ENCODE results near the gene MKNK1.

The MKNK1 gene

GRCh38 chr1:46536527-46536926, 67.5 kb downstream of the MKNK1 start:
- DNase-seq: no peak

GRCh38 chr1:46535063-46535462, 69.0 kb downstream of the MKNK1 start:
- DNase-seq: no peak

- peak; percentile 46 for DNase-seq
Measured at GRCh38 chr1:46533179-46533864, 70.7 kb downstream of the MKNK1 start.

DNA sequence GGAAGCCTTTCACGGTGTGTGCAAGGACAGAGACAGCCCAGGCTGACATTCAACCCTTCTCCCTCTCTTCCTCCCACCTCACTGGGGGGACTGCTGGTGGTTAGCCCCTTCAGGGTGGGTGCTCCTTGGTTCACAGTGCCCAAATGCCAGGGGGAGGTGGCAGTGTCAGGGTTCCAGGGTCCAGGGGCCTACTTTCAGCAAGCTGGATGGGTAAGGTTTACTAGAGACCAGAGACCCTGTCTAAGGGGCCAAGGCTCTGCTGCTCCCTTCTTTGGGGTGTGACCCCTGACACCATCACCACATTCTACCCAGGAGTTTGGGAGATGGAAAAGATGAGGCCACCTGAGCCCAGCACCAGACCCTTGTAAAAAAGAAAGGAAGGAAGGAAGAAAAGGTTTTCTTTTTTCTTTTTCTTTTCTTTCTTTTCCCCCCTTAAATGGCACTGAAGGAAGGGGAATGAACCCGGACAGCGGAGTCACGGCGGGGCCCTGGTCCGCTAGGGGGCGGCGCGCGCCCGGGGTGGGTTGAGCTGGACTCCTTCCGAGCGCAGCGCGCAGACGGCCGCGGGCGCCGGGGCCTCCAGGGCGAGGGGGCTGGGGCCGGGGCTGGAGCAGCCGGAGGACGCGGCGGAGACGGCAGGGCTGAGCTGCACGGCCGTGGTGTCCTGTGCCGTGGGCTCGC, 71.4 kb downstream of the MKNK1 start:
- DNase-seq: peak; percentile 68

DNA sequence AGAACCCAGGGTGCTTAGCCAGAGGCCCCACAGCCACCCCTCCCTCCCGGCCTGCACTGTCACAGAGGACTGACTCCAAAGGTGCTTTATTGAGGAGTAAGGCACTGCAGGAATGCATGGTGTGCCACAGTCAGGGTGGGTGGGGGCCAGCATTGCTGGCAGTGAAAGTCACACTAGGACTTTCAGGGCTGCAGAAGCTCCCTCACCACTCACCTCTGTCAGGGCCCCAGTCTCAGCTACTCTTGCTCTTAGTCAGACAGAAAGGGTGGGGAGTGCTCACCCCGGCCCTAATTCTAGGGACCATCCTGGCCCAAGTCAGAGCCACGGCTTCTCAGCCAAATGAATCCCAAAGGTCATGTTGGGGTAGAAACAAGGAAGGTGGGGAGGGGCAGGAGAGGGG, 72.0 kb downstream of the MKNK1 start:
- DNase-seq: no peak

- DNase-seq: no peak
Measured at GRCh38 chr1:46530791-46531409, 73.2 kb downstream of the MKNK1 start.

DNA sequence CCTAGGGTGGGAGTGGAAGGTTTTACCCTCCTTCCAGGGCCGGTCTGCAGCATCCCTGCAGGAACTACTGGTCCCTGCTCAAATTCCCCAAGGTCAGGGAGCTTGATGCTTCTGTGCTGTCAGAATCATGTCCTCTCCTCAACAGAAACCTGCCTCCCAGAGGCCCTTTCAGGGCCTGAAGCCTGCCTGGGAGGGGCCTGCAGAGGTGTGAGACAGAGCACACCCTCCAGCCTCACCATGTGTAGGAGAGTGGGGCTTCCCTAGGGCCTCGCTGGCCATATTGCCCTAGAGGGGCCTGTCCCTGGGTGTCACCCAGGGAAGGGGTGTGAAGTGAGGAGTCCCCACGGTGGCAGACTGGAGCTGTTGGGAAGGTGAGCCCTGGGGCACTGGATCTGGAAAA, 73.8 kb downstream of the MKNK1 start:
- no peak for DNase-seq

- DNase-seq: no peak
Measured at GRCh38 chr1:46529031-46529630, 74.9 kb downstream of the MKNK1 start.

DNA sequence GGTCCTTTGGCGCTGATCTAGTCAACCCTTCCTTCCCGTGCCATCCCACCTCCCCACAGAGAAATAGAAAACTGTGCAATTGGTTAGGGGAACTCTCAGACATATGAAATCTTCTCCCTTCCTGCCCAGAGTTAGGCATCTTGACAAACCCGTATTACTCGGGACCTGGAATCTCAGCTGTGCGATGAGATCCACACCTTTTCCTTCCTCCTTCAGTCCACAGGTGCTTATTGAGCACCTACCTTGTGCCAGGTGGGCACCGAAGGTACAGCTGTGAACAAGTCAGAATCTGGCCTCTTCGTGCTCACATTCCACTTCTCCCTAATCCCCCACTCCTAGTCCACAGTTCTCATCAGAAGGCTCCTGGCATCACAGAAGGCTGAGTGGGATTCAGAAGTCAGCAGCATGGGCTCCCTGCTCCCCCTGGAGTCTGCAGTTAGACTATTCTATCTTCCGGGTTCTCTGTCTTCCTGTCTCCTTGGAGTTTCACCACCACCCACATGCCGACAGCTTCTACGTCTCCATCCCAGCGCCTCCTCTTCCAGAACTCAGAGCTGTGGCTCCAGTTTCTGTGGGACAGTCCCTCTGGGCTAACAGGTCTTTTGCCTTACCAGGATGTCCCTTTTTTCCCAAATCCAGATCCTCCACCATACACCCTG, 75.6 kb downstream of the MKNK1 start:
- DNase-seq: no peak

DNA sequence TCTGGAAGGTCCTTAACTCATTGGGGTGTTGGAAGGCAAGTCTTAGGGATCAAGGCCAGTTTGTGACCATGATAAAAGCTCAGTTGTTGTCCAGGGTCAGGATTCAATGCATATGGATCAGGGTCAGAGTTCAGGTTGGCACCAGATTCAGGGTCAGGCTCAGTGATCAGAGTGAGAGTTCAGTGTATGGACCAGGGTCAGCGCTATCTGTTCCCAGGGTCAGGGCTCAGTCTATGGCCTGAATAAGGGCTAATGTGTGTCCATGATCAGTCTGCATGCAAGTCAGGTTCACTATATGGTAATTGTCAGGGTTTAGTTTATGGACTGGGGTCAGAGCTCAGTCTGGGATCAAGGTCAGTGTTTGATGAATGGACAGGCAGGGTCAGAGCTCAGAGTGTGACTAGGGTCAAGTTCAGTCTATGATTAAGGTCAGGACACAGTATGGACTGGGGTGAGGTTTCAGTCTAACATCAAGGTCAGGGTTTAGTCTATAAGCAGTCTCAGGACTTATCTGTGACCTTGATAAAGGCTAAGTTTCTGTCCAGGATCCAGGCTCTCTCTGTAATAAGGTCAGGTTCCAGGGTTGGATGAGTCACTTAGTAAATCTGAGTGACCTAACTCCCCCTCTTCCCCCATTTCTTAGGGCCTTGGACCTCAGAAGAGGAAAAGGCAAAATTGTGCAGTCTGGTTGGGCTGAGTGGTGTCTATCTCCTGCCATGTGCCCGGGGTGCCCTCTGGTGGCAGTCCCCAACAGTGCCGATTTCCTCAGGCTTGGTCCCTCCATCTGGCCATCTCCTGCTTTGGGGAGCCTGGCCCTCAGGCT, 76.4 kb downstream of the MKNK1 start:
- DNase-seq: peak; percentile 80

DNA sequence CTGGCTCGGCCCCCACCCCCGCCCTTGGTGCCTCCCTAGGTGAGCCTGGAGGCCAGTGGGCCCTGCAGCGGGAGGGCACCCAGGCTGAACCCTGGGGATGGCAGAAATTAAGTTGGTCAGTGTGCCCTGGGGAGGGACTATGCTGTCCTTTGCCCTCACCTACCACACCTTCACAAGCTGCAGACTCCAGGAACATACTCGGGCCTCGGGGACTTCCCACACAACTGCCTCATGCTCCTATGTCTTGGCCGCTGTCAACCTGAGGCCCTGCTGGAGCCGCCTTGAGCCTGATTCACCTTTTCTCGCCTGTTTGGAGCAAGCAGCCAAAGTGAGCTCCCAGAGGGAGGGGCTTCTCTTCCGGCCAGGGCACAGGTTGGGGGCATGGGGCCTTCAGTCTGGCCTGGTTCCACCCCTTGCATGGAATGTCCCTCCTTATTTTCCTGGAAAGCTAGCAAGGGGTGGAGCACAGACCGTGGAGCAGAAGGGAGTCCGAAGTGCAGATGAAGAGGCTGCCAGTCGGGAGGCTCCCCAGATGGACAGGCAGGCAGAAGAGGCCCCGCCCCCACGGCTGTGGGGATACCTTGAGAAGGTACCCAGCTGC, 77.3 kb downstream of the MKNK1 start:
- DNase-seq: no peak

DNA sequence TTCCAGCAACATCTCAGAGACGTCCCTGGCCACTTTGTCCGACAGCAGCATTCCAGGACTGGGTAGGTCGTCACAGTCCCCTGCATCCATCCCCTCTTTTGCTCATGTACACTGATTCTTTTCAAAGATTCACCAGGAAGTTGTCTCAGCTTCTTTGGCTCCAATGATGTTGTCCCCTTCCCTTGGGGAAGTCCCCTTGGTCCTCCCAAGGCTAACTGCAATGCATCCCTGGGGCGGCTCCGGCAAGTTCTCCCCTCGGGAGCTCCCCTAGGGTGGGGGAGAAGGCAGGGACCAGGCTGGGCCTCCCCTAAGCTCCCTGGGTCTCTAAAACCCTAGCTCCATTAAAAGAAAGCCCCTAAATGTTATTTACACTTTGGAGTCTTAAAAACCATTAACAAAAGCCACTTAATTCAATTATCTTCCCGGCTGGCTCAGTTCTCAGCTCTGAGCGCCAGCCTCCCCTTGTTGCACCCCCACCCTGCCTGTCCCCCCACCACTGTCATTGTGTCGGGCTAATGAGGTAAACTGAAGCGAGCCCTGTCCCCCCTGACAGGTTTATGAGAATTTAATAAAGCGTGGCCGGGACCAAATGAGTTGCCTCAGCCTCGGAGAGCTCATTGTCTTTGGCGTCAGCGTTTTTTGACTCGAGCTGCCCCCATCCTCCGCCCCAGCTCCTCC, 77.9 kb downstream of the MKNK1 start:
- no peak for DNase-seq

- no peak for DNase-seq
Measured at GRCh38 chr1:46525253-46525983, 78.7 kb downstream of the MKNK1 start.

DNA sequence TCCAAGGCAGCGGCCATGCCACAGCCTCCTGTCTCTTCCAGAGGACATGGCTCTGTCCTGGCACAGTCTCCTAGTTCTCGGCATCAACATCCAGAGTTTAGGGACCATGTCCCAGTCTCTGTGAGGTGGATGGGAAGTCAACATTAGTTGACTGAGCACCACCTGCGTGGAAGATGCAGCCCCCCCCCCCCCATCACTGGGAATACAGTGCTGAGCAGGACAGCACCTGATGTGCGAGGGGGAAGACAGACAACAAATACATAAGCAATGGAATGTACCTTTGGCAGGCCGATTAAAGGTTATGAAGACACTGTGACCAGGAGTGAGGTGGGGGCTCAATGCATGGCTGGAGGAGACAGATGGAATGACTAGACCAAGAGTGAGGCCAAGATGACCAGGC, 79.2 kb downstream of the MKNK1 start:
- no peak for DNase-seq

GRCh38 chr1:46523496-46524353, 80.3 kb downstream of the MKNK1 start:
- DNase-seq: no peak

DNA sequence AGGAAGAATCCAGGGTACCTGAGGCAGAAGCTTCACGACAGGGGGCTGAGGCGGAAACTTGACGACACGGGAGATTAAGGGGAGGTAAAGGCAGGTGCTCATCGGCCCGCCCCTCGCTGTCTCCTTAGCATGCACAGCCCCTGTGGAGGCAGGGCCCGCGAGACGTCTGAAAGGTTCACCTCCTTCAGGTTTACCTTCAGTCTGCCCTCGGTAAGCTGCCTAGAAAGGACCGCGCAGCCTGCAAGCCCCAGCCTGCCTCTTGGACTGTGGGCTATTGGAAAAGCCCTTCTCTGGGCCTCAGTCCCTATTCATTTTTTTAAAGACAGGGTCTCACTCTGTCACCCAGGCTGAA, 81.1 kb downstream of the MKNK1 start:
- no peak for DNase-seq

GRCh38 chr1:46522184-46522968, 81.7 kb downstream of the MKNK1 start:
- no peak for DNase-seq

DNA sequence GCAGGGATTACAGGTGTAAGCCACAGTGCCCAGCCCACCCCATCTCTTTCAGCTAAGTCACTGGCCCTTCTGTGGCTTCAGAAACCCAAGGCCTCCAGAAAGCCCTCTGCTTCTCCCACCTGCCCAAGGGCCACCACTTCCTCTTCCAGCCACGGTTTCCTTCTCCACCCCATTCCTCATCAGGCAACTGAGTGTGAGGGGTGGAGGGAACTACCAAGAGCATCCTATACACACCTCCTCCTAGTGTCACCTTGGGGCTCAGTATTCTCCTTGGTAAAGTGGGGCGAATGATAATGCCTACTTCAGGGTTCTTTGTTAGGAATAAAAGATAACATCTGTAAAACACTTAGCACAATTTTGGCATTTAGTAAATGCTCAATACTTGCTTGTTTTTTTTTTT, 82.7 kb downstream of the MKNK1 start:
- DNase-seq: no peak
